SK-N-SH (cell line): ENCODE results near the gene STX16.

Source experiments
- CHD2 ChIP-seq: fragments of 150-350 bp; IDR thresholded peaks from 2 replicates; pipeline ENCODE4 v1.6.1; 2018; ENCODE audit warnings: low read length; ENCODE audit not compliant: partially characterized antibody
- EP300 ChIP-seq, 2 experiments: IDR thresholded peaks; 2 replicates each; pipeline versions ENCODE4 v1.4.0 to v1.6.1; 2012; ENCODE audit warnings: borderline replicate concordance in 1 of 2, low read depth in 1 of 2, low read length in 1 of 2
- EZH2phosphoT487 ChIP-seq: fragments of 200-600 bp; sonication (generic); IDR thresholded peaks from 2 replicates; pipeline ENCODE4 v1.6.1; 2017; ENCODE audit warnings: low read depth, mixed run types, mild to moderate bottlenecking, antibody characterized with exemption, moderate library complexity, borderline replicate concordance
- GATA2 ChIP-seq: sonication (generic); formaldehyde crosslinking; IDR thresholded peaks from 2 replicates; pipeline ENCODE4 v1.5.0; 2020; ENCODE audit warnings: mild to moderate bottlenecking, missing genetic modification reagents
- NFIC ChIP-seq: IDR thresholded peaks from 2 replicates; pipeline ENCODE4 v1.4.0; 2012; ENCODE audit warnings: borderline replicate concordance
- POLR2AphosphoS5 ChIP-seq: IDR thresholded peaks from 2 replicates; pipeline ENCODE4 v1.6.1; 2012; ENCODE audit warnings: low read depth, low read length
- RCOR1 ChIP-seq: fragments of 150-350 bp; IDR thresholded peaks from 2 replicates; pipeline ENCODE4 v1.6.1; 2017; ENCODE audit warnings: antibody characterized with exemption, low read length
- TF ChIP-seq, protein P1 (sequence below): IDR thresholded peaks from 2 replicates; pipeline ENCODE4 v1.4.0; 2012; ENCODE audit warnings: low read depth, borderline replicate concordance
- TF ChIP-seq, protein P2 (sequence below): fragments of 200-600 bp; sonication (generic); IDR thresholded peaks from 2 replicates; pipeline ENCODE4 v1.6.1; 2017; ENCODE audit warnings: antibody characterized with exemption, mild to moderate bottlenecking, moderate library complexity

DNA sequence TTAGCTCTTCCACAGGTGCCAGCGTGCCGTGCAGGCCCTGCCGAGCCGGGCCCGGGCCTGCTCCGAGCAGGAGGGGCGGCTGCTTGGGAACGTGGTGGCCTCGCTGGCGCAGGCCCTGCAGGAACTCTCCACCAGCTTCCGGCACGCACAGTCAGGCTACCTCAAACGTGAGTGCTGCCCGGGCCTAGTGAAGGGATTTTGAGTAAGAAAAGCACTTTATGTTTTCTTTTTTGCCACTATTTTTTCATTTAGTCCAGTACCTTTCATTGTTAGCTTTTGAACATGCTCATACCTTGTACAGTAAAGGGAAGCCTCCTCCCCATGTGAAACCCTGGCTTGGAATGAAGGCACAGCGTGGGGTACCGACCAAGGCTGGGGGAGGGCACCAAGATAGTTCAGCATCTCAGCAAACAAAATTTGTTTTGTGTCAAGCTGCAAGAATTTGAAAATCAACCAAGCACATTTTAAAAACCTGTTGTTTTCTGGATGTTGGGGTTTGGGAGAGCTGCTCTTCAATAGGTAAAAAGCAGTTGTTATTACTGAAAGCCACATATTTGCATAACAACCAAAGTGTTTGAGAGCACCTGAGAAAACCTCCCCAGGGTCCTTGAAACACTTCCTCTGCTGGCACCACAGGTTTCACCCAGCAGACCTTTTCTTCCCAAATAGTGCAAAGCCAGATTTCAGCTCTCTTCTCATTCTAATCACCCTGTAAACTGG, 18.4 kb downstream of the STX16 start:
- TF ChIP-seq, protein P1, sequence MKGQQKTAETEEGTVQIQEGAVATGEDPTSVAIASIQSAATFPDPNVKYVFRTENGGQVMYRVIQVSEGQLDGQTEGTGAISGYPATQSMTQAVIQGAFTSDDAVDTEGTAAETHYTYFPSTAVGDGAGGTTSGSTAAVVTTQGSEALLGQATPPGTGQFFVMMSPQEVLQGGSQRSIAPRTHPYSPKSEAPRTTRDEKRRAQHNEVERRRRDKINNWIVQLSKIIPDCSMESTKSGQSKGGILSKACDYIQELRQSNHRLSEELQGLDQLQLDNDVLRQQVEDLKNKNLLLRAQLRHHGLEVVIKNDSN: no peak
- TF ChIP-seq, protein P2, sequence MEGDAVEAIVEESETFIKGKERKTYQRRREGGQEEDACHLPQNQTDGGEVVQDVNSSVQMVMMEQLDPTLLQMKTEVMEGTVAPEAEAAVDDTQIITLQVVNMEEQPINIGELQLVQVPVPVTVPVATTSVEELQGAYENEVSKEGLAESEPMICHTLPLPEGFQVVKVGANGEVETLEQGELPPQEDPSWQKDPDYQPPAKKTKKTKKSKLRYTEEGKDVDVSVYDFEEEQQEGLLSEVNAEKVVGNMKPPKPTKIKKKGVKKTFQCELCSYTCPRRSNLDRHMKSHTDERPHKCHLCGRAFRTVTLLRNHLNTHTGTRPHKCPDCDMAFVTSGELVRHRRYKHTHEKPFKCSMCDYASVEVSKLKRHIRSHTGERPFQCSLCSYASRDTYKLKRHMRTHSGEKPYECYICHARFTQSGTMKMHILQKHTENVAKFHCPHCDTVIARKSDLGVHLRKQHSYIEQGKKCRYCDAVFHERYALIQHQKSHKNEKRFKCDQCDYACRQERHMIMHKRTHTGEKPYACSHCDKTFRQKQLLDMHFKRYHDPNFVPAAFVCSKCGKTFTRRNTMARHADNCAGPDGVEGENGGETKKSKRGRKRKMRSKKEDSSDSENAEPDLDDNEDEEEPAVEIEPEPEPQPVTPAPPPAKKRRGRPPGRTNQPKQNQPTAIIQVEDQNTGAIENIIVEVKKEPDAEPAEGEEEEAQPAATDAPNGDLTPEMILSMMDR: no peak
- TF ChIP-seq NFIC (no peak), EZH2phosphoT487 (no peak), RCOR1 (no peak), POLR2AphosphoS5 (no peak), GATA2 (no peak), CHD2 (no peak), EP300 (IDR thresholded peaks at IDR 0.05; ENCODE audit: borderline replicate concordance in 1 of 2, low read depth in 1 of 2, low read length in 1 of 2) (no peak)
